HG02870 (cell line): Measurements from ENCODE around the gene SP3.
A peak's percentile ranks its signal among the peaks of the same experiment; 100 is the strongest.

Source experiments
- ATAC-seq: cut with Tn5 transposase; IDR thresholded peaks from one replicate; pipeline ENCODE4 v1.9.1; 2021; ENCODE audit warnings: mild to moderate bottlenecking, moderate library complexity; ENCODE audit not compliant: unreplicated experiment

Gene SP3

DNA sequence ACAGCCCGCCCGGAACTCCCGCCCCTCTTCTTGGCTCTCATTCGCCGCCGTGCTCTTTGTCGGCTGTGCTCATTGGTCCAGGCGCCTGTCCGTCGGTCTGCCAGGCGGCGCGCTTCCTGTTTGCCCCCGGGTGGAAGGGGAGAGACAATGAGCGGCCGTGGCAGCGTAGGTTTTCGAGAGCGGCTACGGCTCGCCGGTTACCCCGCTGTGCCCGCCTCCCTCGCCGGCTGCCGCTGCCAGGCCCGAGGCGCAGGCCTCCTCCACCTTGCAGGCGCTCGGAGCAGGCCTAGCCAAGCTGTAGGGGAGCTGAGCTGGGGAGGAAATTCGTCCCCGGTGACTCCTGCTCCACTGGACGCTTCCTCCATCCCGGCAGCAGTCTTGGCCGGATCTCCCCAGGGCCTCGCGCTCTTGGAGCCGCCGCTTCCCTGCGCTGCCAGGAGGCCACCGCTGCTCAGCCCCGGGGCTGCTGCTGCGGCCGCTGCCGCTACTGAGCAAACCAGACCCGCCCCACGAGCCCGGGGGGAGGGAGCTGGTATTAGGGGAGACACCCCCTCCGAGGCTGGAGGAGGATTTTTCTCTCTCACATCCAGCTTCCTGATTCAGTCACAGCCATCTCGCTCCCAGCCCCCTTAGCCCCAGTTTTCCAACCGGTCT, at the start of gene SP3:
Gene SP3, minus strand, starts transcription at position 2 of the 654 bp plus-strand sequence. CDS start 202 bp downstream, outside the sequence.
- ATAC-seq: peak; percentile 67

DNA sequence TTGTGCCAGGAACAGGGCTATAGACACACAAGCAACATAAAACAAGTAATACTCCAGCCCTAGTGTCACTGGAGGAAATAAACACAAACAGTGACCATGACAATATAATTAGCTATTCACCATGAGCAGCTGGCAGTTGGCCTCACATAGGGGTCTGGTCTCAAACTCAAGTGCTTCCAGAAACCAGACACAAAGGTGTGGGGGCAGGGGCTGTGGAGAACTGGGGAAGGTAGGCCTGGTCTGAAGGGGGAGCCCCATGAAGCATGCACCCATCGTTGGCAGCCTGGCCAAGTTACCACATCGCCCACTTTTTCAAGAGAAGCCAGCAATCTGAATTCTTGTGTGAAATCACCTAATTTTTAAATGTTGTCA, 49.5 kb upstream of the SP3 start:
- ATAC-seq: no peak

DNA sequence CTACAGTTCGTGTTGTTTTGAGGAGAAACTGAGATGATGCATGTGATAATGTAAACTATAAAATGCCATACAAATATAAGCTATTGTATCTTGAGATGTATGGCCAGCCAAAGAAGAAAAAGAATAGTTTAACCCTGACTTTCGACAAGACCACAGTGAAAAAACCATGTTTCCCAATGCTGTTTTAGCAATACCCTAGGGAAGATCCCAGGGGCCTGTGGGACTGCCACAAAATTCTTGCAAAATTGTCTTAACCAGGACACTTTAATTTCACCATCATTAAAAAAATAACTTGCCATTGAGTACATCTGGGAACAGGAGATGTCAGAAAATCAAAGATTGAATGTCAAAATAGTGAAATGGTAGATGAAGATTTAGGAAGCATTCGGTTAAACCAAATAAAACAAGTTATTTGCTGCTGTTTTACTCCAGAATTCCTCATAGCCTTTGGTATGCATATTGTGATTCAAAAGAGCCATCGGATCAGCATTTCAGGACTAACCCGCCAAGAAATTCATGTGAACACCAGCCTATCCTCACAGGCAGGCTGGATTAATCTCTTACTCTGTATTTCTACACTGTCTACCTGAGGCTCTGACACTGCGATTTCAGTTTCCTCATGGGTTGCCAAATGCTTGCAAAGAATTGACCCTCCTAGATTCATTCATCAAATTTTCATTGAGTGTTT, 49.0 kb upstream of the SP3 start:
- ATAC-seq: no peak

DNA sequence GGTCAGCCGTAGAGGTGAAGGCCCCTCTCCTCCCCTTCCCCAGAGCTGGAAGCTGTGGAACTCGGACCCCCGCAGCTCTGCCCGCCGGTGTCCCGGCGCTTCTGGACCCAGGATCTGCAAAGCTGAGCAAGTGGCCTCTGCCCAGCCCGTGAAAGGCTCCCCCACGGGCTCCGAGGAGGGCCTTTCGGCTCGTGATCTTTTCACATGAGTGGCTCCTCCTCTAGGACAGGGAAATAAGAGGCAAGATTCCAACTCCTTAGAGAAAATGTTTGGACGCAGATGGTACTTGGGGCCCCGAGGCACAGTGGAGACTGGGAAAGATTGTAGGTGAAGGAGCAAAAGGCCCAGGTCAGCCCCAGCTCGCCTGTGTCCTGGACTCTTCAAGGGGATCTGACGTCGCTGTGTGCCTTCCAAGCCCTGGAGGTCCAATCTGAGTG, 48.2 kb upstream of the SP3 start:
- ATAC-seq: no peak

DNA sequence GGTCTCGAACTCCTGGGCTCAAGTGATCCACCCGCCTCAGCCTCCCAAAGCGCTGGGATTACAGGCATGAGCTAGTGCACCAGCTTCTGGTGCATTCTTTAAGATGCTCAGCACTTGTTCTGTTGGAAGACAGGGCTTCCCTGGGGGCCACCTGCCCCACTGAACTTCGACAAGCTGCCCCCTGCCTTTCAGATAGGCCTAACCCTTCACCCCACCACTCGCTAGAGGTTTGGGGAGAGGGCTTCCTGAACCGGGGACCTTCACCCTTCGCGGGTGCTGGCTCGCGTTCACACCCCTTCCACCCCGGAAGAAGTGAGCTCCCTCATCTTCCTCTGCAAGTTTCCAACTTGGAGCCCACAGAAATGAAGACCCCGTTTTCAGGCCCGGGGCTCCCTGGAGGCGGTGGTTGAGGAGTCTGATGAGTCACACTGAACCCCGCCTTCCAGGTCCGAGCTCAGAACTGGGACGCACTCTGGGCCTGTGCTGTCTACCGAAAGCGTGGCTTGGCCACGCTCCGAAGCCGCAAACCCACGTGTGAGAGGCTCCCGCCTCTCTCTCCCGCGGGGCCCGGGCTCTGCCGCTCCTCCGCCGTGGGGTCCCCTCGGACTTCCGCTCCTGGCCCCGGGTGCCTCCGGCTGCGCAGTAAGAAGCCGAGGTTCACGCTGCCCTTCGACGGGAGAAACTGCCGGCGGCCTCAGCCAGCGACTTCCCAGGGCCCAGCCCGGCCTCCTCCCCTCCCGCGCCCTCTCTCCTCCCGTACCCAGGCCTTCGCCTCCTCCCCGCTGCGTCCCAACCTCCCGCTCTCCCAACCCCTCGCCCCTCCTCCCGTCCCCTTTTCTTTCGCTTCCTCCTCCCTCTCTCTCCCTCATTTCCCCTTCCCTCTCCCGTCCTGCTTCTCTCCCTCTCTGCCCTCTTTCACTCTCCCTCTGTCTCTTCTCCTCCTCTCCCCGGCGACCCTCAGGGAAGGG, 47.5 kb upstream of the SP3 start:
- no peak for ATAC-seq

DNA sequence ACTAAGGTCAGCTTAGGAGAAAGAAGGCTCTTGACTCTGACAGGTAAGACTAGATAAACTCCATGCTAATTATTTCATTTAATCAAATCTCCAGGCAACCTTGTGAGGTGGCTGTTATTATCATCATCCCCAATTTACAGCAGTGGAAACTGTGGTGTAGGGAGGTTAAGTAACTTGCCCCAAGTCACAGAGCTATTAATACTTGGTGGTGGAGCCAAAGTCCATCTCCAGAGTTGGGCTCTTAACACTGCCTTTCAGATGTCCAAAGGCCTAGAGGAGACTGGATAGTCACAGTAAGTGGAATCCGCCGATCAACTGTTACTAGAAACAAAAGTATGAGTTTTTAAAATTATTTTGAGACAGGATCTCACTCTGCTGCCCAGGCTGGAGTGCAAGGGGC, 46.6 kb upstream of the SP3 start:
- no peak for ATAC-seq

DNA sequence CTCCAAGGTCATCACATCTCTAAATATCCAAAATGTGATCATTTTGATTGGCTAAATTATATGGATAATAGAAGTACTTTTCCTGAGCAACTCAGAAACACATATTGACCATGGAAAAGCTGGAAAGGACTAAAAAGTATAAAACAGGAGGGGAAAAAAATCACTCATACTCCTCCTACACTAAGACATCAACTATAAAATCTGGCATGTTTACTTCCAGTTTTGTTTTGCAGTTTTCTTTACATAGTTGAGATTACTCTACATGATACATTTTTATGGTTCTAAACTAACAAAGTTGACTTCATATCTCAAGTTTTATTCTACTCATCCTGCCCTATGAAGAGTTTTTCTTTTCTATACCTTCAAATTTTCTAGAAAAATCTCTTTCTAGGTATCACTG, 46.0 kb upstream of the SP3 start:
- no peak for ATAC-seq

DNA sequence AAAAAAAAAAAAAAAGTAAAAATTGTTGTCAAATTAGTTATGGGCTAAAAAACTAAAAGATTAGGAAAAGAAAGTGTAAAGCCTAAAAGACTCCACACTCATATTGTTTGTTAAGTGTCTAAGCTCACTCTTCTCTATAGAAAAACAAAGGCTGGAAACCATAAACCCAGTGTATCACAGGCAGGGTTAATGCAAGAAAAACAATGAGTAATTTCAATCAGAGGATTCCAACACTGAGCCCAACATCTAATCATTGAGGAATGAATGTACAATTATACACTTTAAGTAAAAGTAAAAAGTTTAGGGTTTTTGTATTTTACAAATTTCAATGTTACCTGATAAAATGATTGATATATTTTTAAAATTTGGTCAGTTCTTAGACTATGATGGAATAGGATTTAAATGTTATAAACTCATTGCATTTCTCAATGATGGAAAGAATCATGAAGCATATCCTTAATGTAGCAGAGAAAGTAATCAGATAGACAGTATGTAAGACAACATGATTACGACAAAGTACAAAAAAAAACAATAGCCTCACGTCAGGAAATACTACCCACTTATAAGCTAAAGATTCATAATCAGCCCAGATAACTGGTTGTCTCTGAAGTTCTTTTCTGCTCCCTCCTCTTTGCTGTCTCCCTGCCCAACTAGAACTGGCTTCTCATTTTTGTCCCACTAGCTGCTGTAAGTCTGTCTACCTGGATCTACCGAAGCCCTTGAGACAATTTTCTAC, 44.5 kb upstream of the SP3 start:
- no peak for ATAC-seq

DNA sequence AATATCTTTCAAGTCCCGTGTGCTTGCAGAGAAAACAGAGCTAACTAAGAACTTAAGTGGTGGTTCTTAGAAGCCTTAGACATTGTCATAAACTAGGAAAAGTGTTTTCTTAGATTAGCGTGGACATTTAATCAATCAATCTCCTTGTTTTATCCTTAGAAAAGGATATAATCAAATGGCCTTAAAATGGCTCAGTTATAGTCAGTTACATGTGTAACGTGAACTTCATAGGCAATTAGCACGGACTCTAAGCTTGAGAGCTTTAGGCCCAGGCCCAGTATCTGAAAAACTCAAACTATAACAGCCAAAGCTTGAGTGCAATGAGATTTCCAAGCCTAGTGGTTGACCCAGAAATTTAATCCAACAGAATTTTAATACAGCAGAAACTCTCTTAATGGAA, 43.5 kb upstream of the SP3 start:
- ATAC-seq: no peak

DNA sequence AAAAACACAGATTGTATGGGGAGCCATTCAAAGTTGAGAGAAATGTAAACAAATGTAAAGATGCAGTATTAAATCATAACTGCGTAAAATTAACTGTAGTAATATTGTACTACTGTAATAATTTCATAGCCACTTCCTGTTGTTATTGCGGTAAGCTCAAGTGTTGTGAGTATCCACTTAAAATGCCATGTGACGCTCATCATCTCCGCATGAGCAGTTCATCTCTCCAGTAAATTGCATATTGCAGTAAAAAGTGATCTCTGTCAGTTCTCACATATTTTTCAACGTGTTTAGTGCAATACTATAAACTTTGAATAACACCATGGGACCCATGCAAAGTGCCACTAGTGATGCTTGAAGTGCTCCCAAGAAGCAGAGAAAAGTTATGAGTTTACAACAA, 41.8 kb upstream of the SP3 start:
- ATAC-seq: no peak

DNA sequence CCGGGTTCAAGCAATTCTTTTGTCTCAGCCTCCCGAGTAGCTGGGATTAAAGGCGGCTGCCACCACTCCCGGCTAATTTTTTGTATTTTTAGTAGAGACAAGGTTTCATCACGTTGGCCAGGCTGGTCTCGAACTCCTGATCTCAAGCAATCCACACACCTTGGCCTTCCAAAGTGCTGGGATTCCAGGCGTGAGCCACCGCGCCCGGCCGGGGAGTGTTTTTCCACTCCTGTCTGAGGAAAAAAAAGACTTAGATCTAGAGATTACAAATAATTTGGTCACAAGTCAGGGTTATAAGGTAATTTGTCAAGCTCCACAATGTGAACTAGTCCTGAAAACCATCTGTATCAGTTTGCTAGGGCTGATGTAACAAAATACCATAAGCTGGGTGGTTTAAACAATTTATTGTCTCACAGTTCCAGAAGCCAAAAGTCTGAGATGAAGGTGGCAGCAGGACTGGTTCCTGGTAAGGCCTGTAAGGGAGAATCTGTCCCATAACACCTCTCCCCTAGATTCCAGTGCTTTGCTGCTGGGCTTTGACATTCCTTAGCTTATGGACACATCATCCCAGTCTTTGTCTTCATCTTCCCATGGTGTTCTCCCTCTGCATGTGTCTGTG, 40.7 kb upstream of the SP3 start:
- no peak for ATAC-seq

DNA sequence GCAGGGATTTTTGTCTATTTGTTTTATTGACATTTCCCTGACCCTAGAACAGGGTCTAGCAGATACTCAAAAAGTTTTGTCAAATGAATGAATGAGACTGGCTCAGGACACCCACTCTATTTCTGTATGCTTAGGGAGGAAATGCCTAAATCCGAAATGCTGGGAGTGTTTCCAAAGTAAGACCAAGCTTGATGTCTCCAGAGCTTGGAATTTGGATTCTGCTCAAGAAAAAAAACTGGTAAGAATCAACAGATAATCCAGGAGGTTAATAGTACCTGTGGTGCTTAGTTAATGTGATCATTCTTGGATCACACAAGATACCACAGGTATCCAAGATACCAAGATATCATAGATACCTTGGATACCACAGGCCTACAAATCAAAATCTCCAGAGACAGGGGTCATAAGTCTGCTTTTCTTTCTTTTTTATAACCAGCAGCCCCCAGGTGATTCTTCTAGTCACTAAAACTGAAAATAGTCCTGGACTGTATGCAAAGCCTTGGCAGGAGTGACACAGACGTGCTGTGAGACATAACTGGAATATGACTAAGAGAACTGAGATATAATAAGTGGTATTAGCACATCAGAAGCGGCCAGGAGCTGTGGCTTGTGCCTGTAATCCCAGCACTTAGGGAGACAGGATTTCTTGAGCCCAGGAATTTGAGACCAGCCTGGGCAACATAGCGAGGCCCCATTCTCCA, 39.9 kb upstream of the SP3 start:
- ATAC-seq: peak; percentile 97

DNA sequence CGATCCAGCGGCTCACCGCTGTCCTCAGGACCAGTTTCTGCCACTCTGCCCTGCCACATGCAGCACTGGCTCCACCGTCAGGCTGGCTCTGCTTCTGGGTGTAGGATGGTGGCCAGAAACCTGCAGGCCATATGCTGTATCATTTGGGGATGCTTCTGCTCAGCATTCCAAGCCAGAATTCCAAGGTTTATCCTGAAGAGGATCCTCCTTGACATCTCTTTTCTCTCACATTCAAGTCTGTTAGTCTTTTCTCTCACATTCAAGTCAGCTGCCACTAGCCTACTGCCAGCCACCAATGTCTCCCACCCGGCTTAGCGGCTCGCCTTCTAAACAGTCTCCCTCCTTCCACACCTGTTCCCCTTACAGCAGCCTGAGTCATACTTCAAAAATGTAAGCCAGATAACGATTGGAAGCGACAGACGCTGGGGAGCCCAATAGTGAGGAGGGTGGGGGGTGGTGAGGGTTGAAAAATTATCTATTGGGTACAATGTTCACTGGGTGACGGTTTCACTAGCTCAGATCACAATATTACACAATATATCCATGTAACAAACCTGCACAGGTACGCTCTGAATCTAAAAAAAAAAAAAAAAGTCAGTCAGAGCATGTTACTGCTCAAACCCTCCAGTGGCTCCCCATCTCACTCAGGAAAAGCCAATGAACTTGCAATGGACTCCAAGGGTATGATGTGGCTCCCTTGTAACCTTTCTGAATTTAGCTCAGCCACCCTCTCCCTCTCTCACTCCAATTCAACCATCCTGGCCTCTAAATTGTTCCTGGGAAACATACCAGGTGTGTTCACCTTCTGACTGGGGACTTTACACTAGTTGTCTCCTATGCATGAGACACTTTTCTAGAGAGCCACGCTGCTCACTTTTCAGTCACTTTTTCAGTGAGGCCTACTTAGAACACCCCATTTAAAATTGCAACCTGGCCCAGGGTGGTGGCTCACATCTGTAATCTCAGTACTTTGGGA, 38.8 kb upstream of the SP3 start:
- no peak for ATAC-seq

DNA sequence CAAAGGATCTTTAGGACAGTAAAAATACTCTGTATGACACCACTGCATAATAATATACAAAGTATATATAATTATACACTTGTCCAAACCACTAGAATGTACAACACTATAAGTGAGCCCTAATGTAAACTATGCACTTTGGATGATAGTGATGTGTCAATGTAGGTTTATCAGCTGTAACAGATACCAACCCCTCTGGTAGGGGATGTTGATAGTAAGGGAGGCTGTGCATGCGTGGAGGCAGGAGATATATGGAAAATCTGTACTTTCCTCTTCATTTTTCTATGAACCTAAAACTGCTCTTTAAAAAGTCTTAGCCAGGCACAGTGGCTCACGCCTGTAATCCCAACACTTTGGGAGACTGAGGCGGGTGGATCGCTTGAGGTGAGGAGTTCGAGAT, 37.5 kb upstream of the SP3 start:
- no peak for ATAC-seq

DNA sequence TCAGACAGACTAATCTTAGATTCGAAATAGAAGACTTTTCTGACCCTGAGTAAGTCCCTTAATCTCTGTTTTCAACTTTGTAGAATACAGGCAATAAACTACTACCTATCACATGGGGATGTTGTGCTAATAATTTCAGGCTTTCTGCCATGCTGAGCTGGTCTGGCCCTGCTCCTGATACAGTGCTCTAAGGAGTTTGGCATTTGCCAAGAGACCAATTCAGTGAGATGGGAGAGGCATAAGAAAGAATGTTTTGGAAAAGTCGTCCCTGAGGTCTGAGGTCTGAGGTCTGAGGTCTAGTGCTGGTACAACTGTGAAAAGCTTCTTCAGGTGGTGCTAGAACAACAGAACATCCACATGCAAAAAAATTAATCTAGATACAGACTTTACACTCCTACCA, 35.9 kb upstream of the SP3 start:
- ATAC-seq: no peak

DNA sequence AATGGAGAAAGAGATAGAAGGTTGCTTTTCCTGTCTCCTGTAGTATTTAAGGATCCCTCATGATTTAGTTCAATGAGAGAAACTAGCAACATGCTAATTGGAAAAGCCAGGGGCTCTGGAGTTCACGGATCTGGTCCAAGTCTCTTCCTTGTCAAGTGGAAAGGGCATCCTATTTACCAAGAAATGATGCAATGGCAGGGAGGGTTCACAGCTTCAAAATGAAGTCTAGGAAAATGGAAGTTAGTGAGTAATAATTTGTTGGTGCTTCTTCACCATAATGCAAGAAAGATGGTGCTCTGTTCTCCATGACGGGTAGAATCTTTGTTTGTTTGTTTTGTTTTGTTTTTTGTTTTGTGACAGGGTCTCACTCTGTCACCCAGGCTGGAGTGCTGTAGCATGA, 34.6 kb upstream of the SP3 start:
- no peak for ATAC-seq

DNA sequence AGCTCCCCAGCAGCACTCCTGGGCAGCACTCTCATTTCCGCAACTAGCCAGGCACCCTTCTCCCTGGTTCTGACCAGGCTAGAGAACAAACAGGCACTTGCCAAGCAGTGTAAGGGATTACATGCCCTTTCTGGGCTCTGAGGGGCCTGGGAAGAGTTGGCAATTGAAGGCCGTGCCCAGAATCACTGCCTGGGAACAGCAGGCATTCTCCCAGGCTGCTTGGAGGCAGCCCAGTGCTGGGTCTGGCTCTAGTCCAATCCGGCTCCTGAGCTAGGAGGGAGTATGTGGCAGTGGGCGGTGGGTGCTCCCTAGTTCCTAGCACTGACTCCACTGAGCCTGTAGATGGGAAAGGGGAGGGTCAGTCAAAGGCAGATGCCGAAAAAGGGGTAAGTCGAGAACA, 34.1 kb upstream of the SP3 start:
- ATAC-seq: no peak

DNA sequence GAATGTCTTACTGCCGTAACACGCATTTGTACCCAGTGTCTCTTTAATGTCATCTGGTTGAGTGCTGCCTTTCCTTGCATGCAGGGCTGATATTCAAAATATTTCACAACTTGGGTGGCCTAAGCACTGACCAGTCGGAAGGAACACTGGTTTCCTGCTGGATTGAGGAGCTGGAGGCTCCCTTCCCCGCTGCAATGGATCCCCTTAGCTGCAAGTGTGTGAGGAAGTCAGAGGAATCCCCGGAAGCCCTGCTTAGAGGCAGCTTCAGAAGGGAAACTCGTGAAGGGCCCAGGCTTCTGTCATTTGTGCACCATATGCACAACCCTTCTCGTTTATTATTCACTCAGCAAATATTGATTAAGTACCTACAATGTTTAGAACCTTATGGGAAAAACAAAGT, 33.2 kb upstream of the SP3 start:
- no peak for ATAC-seq

DNA sequence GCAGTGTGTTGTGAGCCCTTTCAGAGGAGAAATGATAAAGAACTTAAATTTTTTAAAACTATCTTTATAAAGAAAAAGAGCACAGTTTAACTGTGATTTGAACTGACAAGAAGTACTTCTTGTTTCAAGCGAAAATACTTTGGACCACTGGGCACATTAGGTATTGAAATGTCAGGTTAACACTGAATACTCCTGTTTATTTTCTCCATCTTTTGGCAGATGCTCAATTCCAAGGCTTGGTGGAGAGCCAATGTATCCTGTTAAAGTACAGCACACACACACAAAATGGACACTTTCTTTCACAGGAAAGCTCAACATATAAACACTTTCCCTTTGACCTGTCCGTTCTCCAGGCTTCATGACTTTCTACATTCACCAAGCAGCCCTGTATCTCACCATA, 32.6 kb upstream of the SP3 start:
- ATAC-seq: no peak
